Muscle of arm (tissue), 12 donors: ENCODE data around the gene RTN4IP1. TPM values are rescaled to one million over a fixed set of nuclear protein-coding genes. Genes with fewer than 3 reads are reported as not detected.
"Not testable (repeated sequence)": the region's sequence is repeated elsewhere in the genome, so short reads cannot be mapped to it uniquely, and the experiment has no call there.

Source experiments
- DNase-seq: peaks from one replicate; pipeline ENCODE4 v3.0.0-alpha.2; 2013
- polyA plus RNA-seq, 12 donors: library from polyadenylated mRNA; unstranded; fragments of 120-200 nt; gene quantifications; one replicate each; pipeline ENCODE4 v1.2.1, GENCODE V29; 2013; ENCODE audit not compliant: insufficient read length in 12 of 12

The RTN4IP1 gene
- polyA plus RNA-seq, 12 donors = 3.7 to 8.1 (median 6.8) TPM; not detected in 2

DNA sequence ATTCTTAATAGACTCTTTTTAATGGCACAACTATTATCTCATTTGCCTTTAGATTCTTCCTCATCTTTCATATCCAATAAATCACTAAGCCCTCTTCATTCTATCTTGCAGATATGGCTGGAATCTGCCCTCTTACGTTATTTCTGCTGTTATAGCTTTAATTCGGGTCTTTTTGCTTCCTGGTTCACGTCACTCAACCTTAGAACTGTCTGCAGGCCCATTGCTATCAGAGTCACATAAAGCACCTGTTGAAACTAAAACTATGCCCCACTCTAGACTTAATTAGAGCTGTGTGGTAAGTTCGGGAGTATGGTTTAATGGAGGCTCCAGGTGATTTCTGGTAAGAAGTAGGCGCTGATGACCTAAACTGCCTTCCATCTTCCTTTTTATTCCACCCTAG is 1.1 kb upstream of the RTN4IP1 start:
- no peak for DNase-seq

DNA sequence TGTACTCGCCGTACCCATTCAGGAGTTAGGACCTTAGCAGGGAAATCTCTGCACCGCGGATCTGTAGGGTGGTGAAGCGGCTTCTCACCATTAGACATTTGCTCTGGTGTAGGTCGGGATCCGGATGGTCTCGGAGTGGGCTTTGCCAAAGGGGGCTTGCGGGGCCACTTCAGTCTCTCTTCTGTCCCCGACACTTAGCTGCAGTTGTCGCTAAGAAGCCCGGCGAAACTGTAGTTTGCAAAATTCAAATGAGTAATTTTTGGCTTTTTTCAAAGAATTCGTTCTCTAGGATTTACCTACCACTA is 513 bp upstream of the RTN4IP1 start:
- DNase-seq = no peak

DNA sequence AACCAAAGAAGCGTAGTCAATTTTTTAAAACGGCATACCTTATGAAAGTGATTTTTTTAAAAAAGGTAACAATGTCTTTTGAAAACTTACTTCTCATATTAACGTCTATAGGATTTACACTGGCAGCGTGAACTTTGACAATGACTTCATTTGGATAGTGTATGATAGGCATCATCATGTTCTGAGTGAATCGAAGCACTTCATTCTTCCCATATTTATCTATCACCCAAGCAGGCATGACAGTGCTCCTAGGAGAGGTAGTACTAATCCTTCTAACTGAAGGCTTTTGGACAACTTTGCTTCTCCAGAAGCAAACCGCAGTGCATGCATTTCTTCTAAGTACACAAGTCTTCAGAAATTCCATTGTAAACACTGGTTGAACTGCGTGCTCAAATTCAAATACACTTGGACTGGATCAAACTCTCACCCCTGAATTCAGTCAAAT is 618 bp downstream of the RTN4IP1 start:
- no peak for DNase-seq

DNA sequence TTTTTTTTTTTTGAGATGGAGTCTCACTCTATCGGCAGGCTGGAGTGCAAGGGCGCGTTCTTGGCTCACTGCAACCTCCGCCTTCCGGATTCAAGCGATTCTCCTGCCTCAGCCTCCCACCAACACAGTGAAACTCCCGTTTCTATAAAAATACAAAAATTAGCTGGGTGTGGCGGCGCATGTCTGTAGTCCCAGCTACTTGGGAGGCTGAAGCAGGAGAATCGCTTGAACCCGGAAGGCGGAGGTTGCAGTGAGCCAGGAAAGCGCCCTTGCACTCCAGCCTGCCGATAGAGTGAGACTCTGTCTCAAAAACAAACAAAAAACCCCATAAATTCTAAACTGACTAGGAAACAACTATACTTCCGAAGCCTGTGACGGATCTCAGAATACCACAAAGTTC is 1.5 kb downstream of the RTN4IP1 start:
- DNase-seq = not testable (repeated sequence)

DNA sequence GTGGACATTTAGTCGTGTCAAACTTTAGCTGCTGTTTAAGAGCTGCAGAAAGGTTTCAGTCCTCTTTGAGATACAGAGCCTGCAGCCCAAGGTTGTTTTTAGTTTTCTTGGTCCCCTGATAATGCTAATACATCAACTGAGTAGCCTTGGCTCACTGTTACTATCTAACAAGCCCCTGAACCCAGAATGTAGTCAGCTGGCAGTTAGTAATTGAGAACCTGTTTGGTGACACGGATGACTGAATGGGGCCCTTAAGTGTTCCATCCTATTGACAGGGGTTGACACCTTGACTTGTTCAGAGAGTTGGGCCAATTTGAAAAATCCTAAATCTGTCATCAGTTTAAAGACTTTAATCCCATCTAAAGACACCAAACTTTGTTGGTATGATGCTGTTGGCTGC is 2.8 kb downstream of the RTN4IP1 start:
- DNase-seq = no peak

DNA sequence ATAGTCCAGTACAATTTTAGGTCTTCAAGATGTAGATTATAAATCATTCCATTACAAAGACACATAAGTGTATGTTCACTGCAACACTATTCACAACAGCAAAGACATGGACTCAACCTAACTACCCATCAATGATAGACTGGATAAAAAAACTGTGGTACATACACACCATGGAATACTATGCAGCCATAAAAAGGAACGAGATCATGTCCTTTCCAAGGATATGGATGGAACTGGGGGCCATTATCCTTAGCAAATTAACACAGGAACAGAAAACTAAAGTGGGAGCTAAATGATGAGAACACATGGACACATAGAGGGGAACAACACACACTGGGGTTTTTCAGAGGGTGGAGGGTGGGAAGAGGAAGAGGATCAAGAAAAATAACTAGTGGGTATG is 6.3 kb downstream of the RTN4IP1 start:
- DNase-seq = no peak

DNA sequence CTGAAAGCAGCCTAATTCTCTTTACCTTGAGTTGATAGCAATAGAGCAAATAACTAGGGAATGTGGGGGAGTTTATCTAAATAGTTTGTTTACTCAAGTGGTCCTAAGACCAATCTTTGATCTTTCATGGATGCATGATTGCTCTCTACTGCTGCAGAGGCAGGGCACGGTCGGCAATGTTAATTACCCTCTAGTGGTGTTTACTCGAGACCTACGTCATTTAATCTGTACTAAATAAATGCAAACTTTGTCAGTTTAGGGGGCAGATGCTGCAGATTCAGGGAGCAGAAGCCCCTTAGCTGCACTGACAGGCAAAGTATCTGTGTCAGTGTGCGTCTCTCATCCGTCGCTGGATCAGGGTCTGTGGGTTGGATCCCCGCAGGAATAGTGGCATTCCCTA is 6.9 kb downstream of the RTN4IP1 start:
- no peak for DNase-seq

DNA sequence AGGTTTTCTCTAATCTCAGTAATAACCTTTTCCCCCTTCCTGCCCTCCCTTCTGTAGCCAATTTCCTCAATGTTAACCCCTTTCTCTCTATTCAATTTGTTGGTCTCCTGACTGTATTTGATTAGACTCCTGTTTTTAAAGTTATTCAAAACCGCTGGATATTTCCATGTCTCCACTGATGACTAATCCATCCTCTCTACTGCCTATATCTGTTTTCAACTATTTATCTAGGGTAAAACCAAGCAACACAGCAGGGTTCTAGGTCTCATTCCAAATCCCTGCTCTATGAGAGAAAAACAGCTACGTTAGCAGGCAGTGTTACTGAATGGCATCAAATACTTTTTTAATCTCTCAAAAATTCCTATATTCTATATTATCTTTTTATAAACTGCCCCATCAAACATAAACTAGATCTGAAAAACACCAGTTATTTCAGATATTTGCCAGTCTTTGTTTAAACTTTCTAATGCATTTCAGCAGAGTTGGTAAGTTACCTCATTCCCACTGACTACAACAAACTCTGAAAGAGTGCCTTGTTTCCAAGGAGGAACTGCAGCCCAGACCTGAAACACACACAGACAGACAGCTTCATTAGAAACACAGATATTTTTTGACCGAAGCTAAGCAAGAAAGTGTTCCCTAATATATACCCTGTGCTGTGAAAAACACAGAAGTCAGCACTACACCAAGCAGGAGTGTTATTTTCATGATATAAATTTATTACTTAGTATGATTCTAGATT is 8.2 kb downstream of the RTN4IP1 start:
- DNase-seq = no peak

DNA sequence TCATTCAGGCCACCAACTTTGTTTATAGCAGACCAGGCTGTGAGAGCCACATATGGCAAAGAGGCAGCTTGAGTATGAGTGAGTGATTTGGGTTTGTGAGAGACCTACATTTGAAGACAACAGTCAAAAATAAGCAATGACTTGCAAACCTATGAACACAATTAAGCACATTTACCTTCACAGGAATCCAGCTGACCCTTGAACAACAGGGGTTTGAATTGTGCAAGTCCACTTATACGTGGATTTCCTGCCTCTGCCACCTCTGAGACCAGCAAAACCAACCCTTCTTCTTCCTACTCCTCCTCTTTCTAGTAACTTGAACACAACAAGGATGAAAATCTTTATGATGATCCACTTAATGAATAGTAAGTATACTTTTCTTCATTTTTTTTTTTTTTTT is 10.1 kb downstream of the RTN4IP1 start:
- DNase-seq = no peak

DNA sequence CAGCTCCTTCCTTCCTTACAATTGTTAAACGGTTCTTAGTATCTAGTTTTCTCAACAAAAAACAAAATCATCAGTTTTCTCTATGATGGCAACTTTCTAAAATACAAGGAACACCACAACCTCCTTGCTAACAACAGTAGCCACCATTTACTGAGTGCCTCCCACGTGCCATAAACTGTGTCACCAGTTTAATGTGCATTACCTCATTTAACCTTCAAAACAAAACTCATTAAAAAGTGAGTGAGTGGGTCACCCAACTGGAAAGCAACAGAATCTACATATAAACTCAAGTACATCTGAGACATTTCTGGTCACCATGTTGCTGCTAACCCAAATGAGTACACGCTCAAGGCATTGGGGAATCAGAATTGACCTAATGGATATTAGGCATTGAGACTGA is 11.0 kb downstream of the RTN4IP1 start:
- no peak for DNase-seq

DNA sequence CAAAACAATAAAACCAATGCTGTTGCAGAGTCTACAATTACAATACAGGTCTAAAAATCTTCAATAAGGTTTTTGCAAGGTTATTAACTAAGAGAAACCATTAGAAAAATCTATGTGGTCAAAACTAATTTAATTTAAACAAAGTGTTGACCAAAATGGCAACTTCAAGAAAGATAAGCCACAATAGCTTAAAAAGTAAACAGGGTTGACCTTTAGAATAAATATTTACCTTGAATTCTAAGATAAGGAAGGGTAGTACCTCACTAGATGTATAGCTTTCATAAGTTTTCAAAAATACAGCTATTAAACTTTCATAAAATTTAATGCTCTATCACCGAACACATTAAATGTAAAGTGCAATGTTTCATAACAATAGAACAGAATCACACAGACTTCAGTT is 11.4 kb downstream of the RTN4IP1 start:
- DNase-seq = no peak

DNA sequence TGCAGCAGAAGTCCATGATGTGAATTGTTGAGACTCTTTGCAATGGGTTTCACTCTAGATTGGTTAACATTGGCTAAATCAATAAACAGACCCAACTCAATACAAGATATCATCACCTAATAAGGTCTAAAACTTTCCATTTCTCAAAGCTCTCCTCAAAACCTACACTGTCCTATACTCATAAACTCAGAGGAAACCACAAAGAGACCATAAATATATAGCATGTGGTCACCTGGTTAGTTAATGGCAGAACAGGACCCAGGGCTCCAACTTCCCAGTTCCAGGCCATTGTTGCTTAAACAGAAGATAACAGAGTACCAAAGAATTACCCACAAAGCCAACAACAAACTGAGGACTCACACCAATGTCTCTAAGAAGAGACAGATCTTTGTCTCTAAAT is 12.0 kb downstream of the RTN4IP1 start:
- DNase-seq = no peak

DNA sequence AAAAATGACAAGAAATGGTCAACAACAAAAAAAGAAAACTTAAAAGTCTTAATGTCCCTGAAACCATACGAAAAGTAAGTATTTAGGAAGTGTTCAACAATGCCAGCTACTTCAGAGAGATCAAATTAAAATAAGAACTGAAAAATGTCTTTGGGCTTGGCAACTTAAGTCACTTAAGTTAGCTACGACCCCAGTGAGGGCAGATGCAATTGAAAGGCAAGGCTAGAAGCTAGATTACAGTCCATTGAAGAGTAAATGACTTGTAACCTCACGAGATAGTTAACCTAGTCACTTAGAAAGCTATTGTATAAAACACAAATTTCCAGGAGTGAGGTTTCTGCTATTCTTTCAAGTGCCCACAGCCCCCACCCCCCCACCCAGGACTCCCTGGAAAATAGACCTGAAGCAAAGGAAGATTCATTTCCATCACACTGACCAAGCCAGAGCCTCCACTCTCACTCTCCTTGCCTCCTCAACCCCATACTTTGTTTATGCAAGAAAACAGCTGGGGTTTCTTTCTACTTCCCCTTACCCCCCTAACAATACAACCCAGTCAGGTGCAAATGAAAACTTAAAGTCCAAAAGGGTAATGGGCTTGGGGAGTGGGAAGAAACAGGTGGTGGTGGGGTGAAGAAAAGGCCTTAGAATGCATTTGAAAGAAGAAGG is 14.6 kb downstream of the RTN4IP1 start:
- DNase-seq = no peak

DNA sequence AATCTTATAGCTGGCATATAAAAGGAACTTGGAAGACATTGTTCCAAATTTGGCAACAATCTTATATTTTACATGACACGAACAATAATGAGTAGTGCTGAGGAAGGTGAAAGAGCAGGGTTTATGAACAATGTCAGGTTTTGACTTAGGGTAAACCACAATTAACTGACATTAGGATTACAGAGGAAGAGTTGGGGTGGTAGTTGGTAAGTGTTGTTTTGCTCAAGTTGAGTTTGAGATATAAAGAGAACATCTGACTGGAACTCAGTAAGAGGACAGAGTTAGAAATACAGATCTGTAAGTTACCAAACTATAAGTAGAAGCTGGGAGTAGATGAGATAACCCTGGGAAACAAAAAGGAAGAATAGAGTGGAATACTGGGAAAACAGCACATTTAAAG is 15.1 kb downstream of the RTN4IP1 start:
- DNase-seq = no peak

DNA sequence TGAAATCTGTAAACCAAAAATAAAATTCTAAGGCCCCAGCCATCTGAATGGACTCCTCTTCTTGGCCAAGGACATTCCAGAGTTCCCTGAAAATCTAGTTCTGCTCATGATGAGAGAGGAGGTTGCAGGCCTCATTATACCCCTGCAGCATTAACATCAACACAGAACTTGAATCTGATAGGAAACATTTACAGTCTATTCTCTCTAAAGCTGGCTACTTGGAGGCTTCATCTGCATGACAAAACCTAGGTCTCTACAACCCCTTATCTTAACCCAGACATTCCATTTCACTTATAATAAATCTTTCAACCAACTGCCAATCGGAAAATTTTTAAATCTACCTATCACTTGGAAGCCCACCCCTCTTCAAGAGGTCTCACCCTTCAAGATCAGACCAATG is 15.7 kb downstream of the RTN4IP1 start:
- DNase-seq = no peak

DNA sequence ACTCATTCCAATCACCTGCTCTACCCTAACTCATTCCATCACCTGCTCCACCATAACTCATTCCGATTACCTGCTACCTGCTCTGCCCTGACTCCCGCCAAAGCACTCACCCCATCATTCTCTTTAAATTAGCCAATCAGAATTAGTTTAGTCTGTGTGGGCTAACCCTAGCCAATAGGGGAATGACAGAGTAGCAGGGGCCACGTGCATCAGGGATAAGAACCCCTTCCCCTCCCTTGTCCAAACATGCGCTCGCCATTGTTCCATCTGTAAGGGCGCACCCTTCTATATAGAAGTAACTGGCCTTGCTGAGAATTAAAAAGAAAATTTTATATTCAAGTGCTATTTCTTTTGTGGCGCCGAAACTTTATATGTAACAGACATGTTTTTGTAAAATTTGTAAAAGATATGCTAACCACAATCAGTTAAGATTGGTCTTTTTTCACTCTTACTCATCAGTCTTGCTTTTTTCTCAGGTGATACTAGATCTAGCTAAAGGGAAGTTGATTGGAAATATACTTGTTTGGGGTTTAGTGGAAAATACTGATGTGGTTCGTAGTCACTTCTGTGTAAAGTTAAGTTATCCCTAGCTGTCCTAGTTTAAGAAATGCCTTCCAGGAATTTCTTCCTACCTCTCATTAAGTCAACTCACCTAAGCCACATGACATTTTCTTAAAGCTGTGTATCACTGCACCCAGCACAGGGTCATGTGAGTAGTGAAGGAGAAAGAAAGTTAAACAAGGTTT is 16.5 kb downstream of the RTN4IP1 start:
- no peak for DNase-seq

DNA sequence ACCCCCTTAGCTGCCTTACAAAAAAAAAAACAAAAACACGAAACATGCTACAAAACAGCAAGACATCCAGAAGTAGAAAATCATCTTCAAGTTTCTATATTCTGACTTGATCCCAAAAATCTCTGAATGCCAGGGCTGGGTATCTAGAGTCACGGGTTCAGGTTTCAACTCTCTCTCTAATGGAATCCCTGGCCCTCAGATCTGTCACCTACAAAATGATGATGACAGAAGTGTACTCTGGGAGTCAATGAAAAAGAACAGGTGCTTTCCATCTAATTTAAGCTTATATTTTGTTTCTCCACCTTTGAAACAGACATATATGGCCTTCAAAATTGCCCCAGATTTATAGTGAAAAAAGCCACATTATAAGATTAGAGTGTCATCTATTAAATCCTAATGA is 18.3 kb downstream of the RTN4IP1 start:
- DNase-seq = no peak

DNA sequence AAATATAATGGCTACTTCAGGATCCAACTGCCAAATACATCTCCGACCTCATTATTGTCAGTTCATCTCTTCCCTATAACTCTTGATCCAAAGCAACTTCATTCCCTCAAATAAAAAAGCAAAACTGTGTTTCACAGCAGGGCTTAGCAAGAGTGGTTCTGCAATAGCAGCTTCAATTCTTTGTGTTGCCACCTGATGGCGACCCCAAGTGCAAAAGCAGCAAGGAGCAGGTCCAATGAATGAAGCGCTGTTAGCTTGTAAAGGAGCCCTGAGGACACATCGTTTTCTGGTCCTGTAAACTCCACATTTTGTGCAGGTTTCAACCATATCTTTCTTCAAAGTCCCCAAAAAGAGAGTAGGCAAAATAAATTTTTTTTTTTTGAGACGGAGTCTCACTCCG is 19.6 kb downstream of the RTN4IP1 start:
- peak; percentile 26 for DNase-seq

DNA sequence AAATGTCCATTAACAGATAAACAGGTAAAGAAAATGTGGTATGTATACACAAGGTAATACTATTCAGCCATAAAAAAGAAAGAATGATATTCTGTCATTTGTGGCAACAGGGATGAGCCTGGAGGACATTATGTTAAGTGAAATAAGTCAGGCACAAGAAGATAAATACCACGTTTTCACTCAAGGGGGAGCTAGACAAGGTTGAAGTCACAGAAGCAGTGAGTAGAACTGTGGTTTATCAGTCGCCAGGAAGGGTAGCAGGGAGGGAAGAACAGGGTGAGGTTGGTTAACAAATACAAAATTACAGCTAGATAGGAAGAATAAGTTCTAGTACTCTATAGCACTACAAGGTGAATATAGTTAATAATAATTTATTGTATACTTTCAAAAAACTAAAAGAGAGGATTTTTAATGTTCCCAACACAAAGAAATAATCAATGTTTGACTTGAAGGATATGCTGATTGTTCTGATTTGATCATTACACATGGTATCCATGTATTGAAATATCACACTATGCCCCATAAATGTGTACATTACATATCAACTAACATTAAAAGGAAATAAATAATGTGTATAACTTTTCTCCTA is 21.1 kb downstream of the RTN4IP1 start:
- DNase-seq = peak; percentile 18

DNA sequence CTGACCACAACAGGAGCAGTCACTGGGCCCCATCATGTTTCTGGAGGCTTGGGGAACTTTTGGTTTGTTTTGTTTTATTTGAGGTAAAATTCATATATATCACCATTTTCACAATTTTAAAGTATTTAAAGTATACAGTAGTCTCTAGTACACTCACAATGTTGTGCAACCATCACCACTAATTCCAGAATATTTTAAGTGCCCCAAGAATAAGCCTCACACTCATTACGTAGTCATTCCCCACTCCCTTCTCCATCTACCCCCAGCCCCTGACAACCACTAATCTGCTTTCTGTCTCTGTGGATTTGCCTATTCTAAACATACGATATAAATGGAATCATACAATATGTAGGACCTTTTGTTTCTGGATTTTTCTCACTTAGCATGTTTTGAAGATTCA is 29.0 kb downstream of the RTN4IP1 start:
- DNase-seq = no peak

DNA sequence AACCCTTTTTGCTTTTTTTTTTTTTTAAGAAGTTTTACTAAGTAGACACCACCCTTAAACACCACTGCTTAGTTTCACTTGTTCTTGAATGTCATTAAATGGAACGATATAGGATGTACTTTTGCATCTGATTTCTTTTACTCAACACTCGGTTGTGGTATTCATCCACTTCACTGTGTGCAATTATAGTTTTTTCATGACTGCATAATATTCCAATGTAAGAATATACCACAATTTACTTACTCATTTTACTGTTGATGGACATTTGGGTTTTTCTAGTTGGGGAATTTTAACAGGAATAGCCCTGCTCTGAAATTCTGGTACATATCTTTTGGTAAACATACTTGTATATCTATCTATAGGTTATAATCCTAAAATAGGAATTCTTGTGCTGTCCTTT is 29.9 kb downstream of the RTN4IP1 start:
- no peak for DNase-seq

DNA sequence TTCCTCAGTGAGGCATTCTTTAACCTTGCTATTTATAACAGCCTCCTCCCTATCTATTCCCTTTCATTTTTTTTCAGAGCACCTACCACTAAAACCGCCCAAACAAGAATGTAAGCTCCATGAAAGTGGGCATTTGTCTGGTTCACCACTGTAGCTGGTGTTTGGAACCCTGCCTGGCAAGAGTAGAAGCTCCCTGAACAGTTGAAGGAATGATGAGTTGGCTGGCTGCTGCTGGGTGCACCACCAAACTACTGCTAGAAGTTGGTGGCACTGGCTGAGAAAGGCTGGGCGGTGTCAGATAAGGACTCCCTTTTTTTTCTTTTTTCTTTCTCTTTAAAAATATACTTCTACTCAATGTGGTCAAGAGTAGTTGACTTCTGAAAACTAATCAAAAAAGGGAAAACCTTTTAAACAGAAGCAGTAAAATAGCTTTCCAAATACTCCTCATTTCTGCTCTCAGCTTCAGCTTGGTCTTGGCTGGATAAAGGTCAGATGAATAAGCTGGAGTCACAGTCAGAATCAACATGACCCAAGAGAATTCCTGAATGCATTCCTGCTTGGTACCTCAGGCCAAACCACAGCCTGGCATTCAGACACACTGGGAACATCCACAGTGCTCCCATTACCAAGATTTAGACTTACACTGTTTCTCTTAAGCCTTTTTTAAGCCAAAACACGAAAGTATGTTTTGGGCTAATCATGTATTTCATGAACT is 38.0 kb downstream of the RTN4IP1 start:
- DNase-seq = no peak
